ENCODE measurements around the gene HOXA11. TPM values are rescaled to one million over a fixed set of nuclear protein-coding genes. Genes with fewer than 3 reads are reported as not detected.

The HOXA11 gene
- total RNA-seq = under 1 TPM in 1 of 2 donors, not detected in 1; 0.81 TPM
- polyA plus RNA-seq = under 1 TPM in 1 of 2 donors, not detected in 1; 0.13 TPM
- long read RNA-seq, donor 1 = 0 reads
- long read RNA-seq, donor 2 = 0 reads

- WGBS, 2 donors = 13 to 14% methylated on average over 43 of the region's 43 CpGs
- intact Hi-C loops (cut with DNase I) = no loop called here
- H3K27me3 ChIP-seq (ENCODE audit: control insufficient read depth in 1 of 2, insufficient read depth in 2 of 2, low read length in 1 of 2) = no peaks in the 10 kb centered on the region
- no peak within 1 kb of the TSS for H3K4me3 ChIP-seq (ENCODE audit: low read length in 2 of 2)
- ATAC-seq (ENCODE audit: low FRiP score) (peak; percentile 24), DNase-seq (peak; percentile 41 to 69)
- no peaks in the 10 kb centered on the region for H3K4me1 ChIP-seq (ENCODE audit: control insufficient read depth in 1 of 2, insufficient read depth in 2 of 2, low read length in 2 of 2)
- H3K36me3 ChIP-seq (ENCODE audit: control insufficient read depth in 1 of 2, insufficient read depth in 2 of 2, low read length in 1 of 2) = no peaks in the 10 kb centered on the region
- H3K9me3 ChIP-seq (ENCODE audit: control insufficient read depth, low read length) = no peaks in the 10 kb centered on the region
- no peak within 1 kb of the TSS for H3K27ac ChIP-seq (ENCODE audit: low read depth in 1 of 2, low read length in 2 of 2)
Measured at GRCh38 chr7:27185013-27185853, at the start of gene HOXA11. HOXA11 (minus strand) TSS chr7:27185232; CDS start chr7:27185144, 88 bp downstream.

DNA sequence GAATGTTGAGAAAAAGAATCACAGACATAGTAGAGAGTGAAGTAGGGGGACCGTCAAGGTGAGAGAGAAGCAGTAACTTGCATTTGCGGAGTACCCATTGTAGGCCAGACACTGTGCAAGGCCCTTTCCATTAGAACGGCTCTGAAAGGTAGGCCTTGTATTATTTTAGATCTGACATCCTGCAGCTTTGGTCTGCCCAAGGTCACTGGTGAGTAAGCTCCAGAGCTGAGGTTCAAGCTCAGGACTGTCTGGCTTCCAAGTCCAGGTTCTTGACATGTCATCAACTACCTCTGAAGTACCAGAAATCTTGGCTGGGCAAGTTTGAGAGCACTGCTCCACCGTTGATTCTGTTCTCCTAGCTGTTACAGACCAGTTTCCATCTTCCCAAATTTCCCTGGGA is 44.4 kb upstream of the HOXA11 start:
- WGBS, 2 donors = 89 to 94% methylated on average over 4 of the region's 4 CpGs
- H3K4me3 ChIP-seq (ENCODE audit: low read length in 2 of 2) = no peak overlapping the region
- no peaks in the 10 kb centered on the region for H3K36me3 ChIP-seq (ENCODE audit: control insufficient read depth in 1 of 2, insufficient read depth in 2 of 2, low read length in 1 of 2)
- no peaks in the 10 kb centered on the region for H3K27me3 ChIP-seq (ENCODE audit: control insufficient read depth in 1 of 2, insufficient read depth in 2 of 2, low read length in 1 of 2)
- H3K9me3 ChIP-seq (ENCODE audit: control insufficient read depth, low read length) = no peaks in the 10 kb centered on the region
- no peak for ATAC-seq (ENCODE audit: low FRiP score)
- intact Hi-C loops (cut with DNase I) = no loop called here
- no peaks in the 10 kb centered on the region for H3K4me1 ChIP-seq (ENCODE audit: control insufficient read depth in 1 of 2, insufficient read depth in 2 of 2, low read length in 2 of 2)
- no peak for DNase-seq
- H3K27ac ChIP-seq (ENCODE audit: low read depth in 1 of 2, low read length in 2 of 2) = no peak overlapping the region

DNA sequence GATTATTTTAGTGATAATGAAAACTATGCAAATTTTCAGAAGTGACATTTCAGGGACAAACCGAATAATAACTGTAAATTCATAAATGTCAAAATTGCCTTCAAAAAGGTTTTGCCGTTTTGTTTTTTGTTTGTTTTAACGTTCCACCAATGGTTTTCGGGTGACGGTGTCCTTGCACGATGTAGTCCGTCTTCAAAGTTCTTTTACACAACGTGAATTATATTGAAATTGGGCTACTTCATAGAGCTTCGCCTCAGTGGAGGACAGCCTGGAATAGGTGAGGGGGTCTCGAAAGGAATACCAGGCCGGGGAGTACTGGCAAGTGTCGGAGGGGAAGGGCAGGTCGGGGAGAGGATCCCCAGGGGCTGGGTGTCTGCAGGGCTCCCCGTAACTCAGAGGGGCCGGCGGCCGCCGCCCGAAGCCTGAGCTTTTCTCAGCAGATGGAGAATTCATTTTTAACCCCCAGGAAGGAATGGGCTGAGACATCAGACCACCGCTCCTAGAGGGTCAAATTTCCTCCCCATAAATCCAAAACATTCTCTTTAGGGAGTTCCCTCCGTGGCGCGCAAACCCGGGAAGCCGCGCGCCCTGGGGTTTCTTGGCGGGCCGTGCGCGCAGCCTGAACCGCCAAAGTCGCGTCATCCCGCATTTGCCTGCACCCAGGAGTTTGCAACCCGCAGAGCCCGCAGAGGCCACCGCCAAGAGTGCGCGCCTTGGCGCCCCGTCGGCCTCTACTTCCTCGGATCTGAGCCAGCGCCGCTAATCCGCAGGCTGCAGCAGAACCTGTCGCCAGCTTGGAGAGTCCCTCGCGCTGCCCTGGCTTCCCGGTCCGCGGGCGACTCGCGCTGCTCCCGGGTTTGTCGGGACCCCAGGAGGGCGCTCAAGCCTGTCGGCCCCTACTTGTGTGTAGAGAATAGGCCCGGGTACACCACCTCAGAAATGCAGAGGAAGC is 40.2 kb upstream of the HOXA11 start:
- ATAC-seq (ENCODE audit: low FRiP score) (no peak), DNase-seq (no peak)
- no peak overlapping the region for H3K27ac ChIP-seq (ENCODE audit: low read depth in 1 of 2, low read length in 2 of 2)
- H3K4me1 ChIP-seq (ENCODE audit: control insufficient read depth in 1 of 2, insufficient read depth in 2 of 2, low read length in 2 of 2) = no peaks in the 10 kb centered on the region
- no peak overlapping the region for H3K4me3 ChIP-seq (ENCODE audit: low read length in 2 of 2)
- H3K36me3 ChIP-seq (ENCODE audit: control insufficient read depth in 1 of 2, insufficient read depth in 2 of 2, low read length in 1 of 2) = no peaks in the 10 kb centered on the region
- peaks cover 0 to 1% of the 10 kb centered on the region in 2 donors for H3K27me3 ChIP-seq (ENCODE audit: control insufficient read depth in 1 of 2, insufficient read depth in 2 of 2, low read length in 1 of 2)
- no peaks in the 10 kb centered on the region for H3K9me3 ChIP-seq (ENCODE audit: control insufficient read depth, low read length)
- 15 to 17% methylated on average over 61 of the region's 61 CpGs for WGBS, 2 donors
- intact Hi-C loops (cut with DNase I) = no loop called here

- DNase-seq = no peak
- Histone ChIP-seq H3K27ac (ENCODE audit: low read depth in 1 of 2, low read length in 2 of 2) (no peak overlapping the region), H3K36me3 (ENCODE audit: control insufficient read depth in 1 of 2, insufficient read depth in 2 of 2, low read length in 1 of 2) (no peaks in the 10 kb centered on the region), H3K4me1 (ENCODE audit: control insufficient read depth in 1 of 2, insufficient read depth in 2 of 2, low read length in 2 of 2) (no peaks in the 10 kb centered on the region), H3K9me3 (ENCODE audit: control insufficient read depth, low read length) (no peaks in the 10 kb centered on the region), H3K4me3 (ENCODE audit: low read length in 2 of 2) (no peak overlapping the region), H3K27me3 (ENCODE audit: control insufficient read depth in 1 of 2, insufficient read depth in 2 of 2, low read length in 1 of 2) (peaks cover 0 to 4% of the 10 kb centered on the region in 2 donors)
- ATAC-seq (ENCODE audit: low FRiP score) = no peak
- intact Hi-C loops (cut with DNase I) = no loop called here
Measured at GRCh38 chr7:27223941-27224575, 39.0 kb upstream of the HOXA11 start.

GRCh38 chr7:27221201-27221797 is 36.3 kb upstream of the HOXA11 start:
- Histone ChIP-seq H3K27ac (ENCODE audit: low read depth in 1 of 2, low read length in 2 of 2) (no peak overlapping the region), H3K9me3 (ENCODE audit: control insufficient read depth, low read length) (no peaks in the 10 kb centered on the region), H3K4me3 (ENCODE audit: low read length in 2 of 2) (no peak overlapping the region), H3K4me1 (ENCODE audit: control insufficient read depth in 1 of 2, insufficient read depth in 2 of 2, low read length in 2 of 2) (no peaks in the 10 kb centered on the region), H3K36me3 (ENCODE audit: control insufficient read depth in 1 of 2, insufficient read depth in 2 of 2, low read length in 1 of 2) (no peaks in the 10 kb centered on the region), H3K27me3 (ENCODE audit: control insufficient read depth in 1 of 2, insufficient read depth in 2 of 2, low read length in 1 of 2) (peaks cover 0 to 4% of the 10 kb centered on the region in 2 donors)
- intact Hi-C loops (cut with DNase I) = no loop called here
- no peak for ATAC-seq (ENCODE audit: low FRiP score)
- no peak for DNase-seq
- 96 to 98% methylated on average over 3 of the region's 3 CpGs for WGBS, 2 donors

DNA sequence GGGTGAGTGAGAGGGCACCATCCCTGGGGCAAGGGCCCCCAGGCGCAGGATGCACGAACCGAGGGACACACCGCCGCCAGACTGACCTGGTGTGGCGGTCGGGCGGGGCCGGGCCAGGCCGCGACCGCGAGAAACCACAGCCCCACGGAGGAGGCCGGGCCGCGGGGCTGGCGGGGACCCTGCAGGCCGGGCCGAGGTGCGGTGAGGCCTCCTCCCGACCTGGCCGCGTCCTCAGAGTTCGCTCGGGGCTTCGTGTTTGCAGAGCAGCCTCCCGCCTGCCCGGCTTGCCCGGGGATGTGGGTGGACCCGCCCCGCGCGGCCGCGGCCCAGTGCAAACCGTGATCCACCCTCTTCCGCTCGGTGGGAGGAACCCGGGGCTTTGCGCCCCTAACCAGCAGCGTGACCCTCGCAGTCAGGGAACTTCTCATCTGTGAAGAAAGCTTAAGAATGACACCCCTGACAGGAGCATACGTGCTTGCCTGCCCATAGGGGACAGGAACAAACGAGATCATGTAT is 35.5 kb upstream of the HOXA11 start:
- Histone ChIP-seq H3K36me3 (ENCODE audit: control insufficient read depth in 1 of 2, insufficient read depth in 2 of 2, low read length in 1 of 2) (no peaks in the 10 kb centered on the region), H3K9me3 (ENCODE audit: control insufficient read depth, low read length) (no peaks in the 10 kb centered on the region), H3K27me3 (ENCODE audit: control insufficient read depth in 1 of 2, insufficient read depth in 2 of 2, low read length in 1 of 2) (peaks cover 0 to 4% of the 10 kb centered on the region in 2 donors), H3K4me1 (ENCODE audit: control insufficient read depth in 1 of 2, insufficient read depth in 2 of 2, low read length in 2 of 2) (no peaks in the 10 kb centered on the region), H3K4me3 (ENCODE audit: low read length in 2 of 2) (no peak overlapping the region), H3K27ac (ENCODE audit: low read depth in 1 of 2, low read length in 2 of 2) (no peak overlapping the region)
- peak in 1 of 2 donors; percentile 56 for DNase-seq
- WGBS, 2 donors = 31 to 40% methylated on average over 40 to 45 of the region's 45 CpGs
- intact Hi-C loops (cut with DNase I) = no loop called here
- peak; percentile 41 for ATAC-seq (ENCODE audit: low FRiP score)

DNA sequence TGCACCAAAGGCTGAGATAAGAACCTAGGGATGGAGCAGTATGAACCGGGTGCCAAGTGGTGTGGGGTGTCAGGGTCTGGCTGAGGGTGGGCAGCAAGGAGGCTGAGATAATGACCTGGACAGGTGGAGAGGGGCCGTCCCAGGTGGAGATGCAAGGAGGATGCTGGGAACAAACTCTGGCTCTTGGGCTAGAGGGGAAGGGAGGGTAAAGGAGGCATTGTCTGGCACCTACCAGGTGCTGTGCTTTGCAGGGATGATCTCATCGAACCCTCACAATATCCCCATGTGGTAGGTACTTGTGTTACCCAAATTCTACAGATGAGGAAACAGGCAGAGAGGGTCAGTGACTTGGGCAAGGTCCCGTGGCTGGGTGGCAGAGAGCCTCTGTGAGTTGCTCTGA is 34.8 kb upstream of the HOXA11 start:
- WGBS, 2 donors = 94% methylated on average over 4 of the region's 4 CpGs

GRCh38 chr7:27217951-27218350 is 32.9 kb upstream of the HOXA11 start:
- no peaks in the 10 kb centered on the region for H3K9me3 ChIP-seq (ENCODE audit: control insufficient read depth, low read length)
- H3K27ac ChIP-seq (ENCODE audit: low read depth in 1 of 2, low read length in 2 of 2) = no peak overlapping the region
- DNase-seq (no peak), ATAC-seq (ENCODE audit: low FRiP score) (no peak)
- H3K4me3 ChIP-seq (ENCODE audit: low read length in 2 of 2) = no peak overlapping the region
- no peaks in the 10 kb centered on the region for H3K36me3 ChIP-seq (ENCODE audit: control insufficient read depth in 1 of 2, insufficient read depth in 2 of 2, low read length in 1 of 2)
- intact Hi-C loops (cut with DNase I) = loop anchor here in 1 of 2 donors (10.0 kb wide), 1 partner anchor 357 kb away; no protein-coding TSS in a partner anchor
- H3K27me3 ChIP-seq (ENCODE audit: control insufficient read depth in 1 of 2, insufficient read depth in 2 of 2, low read length in 1 of 2) = peaks cover 0 to 4% of the 10 kb centered on the region in 2 donors
- H3K4me1 ChIP-seq (ENCODE audit: control insufficient read depth in 1 of 2, insufficient read depth in 2 of 2, low read length in 2 of 2) = no peaks in the 10 kb centered on the region

More for the DNA sequence above, 34.8 kb upstream of the HOXA11 start:
- Histone ChIP-seq H3K36me3 (ENCODE audit: control insufficient read depth in 1 of 2, insufficient read depth in 2 of 2, low read length in 1 of 2) (no peaks in the 10 kb centered on the region), H3K27ac (ENCODE audit: low read depth in 1 of 2, low read length in 2 of 2) (no peak overlapping the region), H3K27me3 (ENCODE audit: control insufficient read depth in 1 of 2, insufficient read depth in 2 of 2, low read length in 1 of 2) (peaks cover 0 to 4% of the 10 kb centered on the region in 2 donors), H3K9me3 (ENCODE audit: control insufficient read depth, low read length) (no peaks in the 10 kb centered on the region), H3K4me1 (ENCODE audit: control insufficient read depth in 1 of 2, insufficient read depth in 2 of 2, low read length in 2 of 2) (no peaks in the 10 kb centered on the region), H3K4me3 (ENCODE audit: low read length in 2 of 2) (no peak overlapping the region)
- intact Hi-C loops (cut with DNase I) = loop anchor here in 1 of 2 donors (10.0 kb wide), 1 partner anchor 355 kb away; no protein-coding TSS in a partner anchor
- DNase-seq (peak in 1 of 2 donors; percentile 42), ATAC-seq (ENCODE audit: low FRiP score) (no peak)

All from aorta (tissue), 5 donors.